CD4-positive, CD25-positive, alpha-beta regulatory T cell (primary cell): ENCODE results near the gene TMCC1. TPM values are rescaled to one million over a fixed set of nuclear protein-coding genes. Genes with fewer than 3 reads are reported as not detected.
A peak's percentile ranks its signal among the peaks of the same experiment; 100 is the strongest.

ENCODE experiments used
- ATAC-seq, 2 donors: fragments of 150-1000 bp; cut with Tn5 transposase; one replicate each; pipeline ENCODE4 v1.10.0; 2021; ENCODE audit warnings: low read depth in 2 of 2, moderate number of reproducible peaks in 2 of 2, moderate library complexity in 1 of 2
- DNase-seq, 3 donors: peaks; one replicate each; pipeline versions ENCODE4 v3.0.0 to v3.0.0-alpha.2; 2012 to 2022; ENCODE audit warnings: mixed read lengths in 1 of 3
- H3K27ac ChIP-seq: one replicate; pipeline ENCODE4 v1.7.0; 2013; ENCODE audit warnings: mild to moderate bottlenecking, low read length; ENCODE audit not compliant: insufficient read depth, poor library complexity, severe bottlenecking
- H3K27me3 ChIP-seq: one replicate; pipeline ENCODE4 v1.7.0; 2013; ENCODE audit warnings: low read length; ENCODE audit not compliant: control insufficient read depth, insufficient read depth
- H3K36me3 ChIP-seq: one replicate; pipeline ENCODE4 v1.7.0; 2013; ENCODE audit warnings: mild to moderate bottlenecking, low read length, moderate library complexity; ENCODE audit not compliant: control insufficient read depth, insufficient read depth
- H3K4me1 ChIP-seq: 2 replicates; pipeline ENCODE4 v1.7.0; 2013; ENCODE audit warnings: mild to moderate bottlenecking, low read length; ENCODE audit not compliant: insufficient read depth, control insufficient read depth, poor library complexity, severe bottlenecking
- H3K4me3 ChIP-seq: one replicate; pipeline ENCODE4 v1.7.0; 2013; ENCODE audit warnings: low read depth, mild to moderate bottlenecking, low read length, moderate library complexity
- H3K9me3 ChIP-seq, 2 experiments: 1 replicate in 1 of 2; 2 replicates in 1 of 2; pipeline ENCODE4 v1.7.0; 2013; ENCODE audit warnings: low read length in 2 of 2, mild to moderate bottlenecking in 1 of 2, moderate library complexity in 1 of 2; ENCODE audit not compliant: control insufficient read depth in 2 of 2
- H3K27ac Mint-ChIP-seq, 3 donors: one replicate each; pipeline ENCODE4 v1.8.0; 2020 to 2022; ENCODE audit warnings: mild to moderate bottlenecking in 3 of 3, mixed read lengths in 3 of 3, moderate library complexity in 2 of 3
- H3K27me3 Mint-ChIP-seq: one replicate; pipeline ENCODE4 v1.8.0; 2022; ENCODE audit warnings: mild to moderate bottlenecking, mixed read lengths
- H3K36me3 Mint-ChIP-seq: one replicate; pipeline ENCODE4 v1.8.0; 2020; ENCODE audit warnings: mixed read lengths
- H3K4me1 Mint-ChIP-seq, 4 donors: one replicate each; pipeline ENCODE4 v1.8.0; 2020 to 2022; ENCODE audit warnings: mixed read lengths in 4 of 4, mild to moderate bottlenecking in 1 of 4
- H3K4me3 Mint-ChIP-seq, 4 donors: one replicate each; pipeline ENCODE4 v1.8.0; 2020 to 2022; ENCODE audit warnings: mild to moderate bottlenecking in 4 of 4, mixed read lengths in 4 of 4, moderate library complexity in 3 of 4
- H3K9me3 Mint-ChIP-seq, 7 donors: one replicate each; pipeline ENCODE4 v1.8.0; 2020 to 2022; ENCODE audit warnings: mixed read lengths in 7 of 7, mild to moderate bottlenecking in 3 of 7, moderate library complexity in 2 of 7
- polyA plus RNA-seq, 4 donors: library from polyadenylated mRNA; unstranded; fragments of 300-500 nt; fragmentation: Illumina TruSeq; gene quantifications; one replicate each; pipeline ENCODE4 v1.2.3, GENCODE V29; 2021
- total RNA-seq: library from RNA; stranded (reverse); gene quantifications from one replicate; pipeline ENCODE4 v1.2.3, GENCODE V29; 2022

TMCC1 gene
- total and polyA plus RNA-seq, 5 donors from 2014 or later = 5.2 to 29.2 (median 6.2) TPM

- H3K27me3 ChIP-seq = peaks cover 10% of the 10 kb centered on the region
- ATAC-seq (no peak), DNase-seq (no peak)
- H3K36me3 ChIP-seq = no peaks in the 10 kb centered on the region
- Mint-ChIP-seq H3K27ac (no peak overlapping the region), H3K4me1 (peaks cover 0 to 21% (median 5%) of the 10 kb centered on the region in 4 donors), H3K4me3 (peak overlapping the region in 2 of 4 donors; percentile 23 to 38), H3K36me3 (no peaks in the 10 kb centered on the region), H3K27me3 (peaks cover 51% of the 10 kb centered on the region), H3K9me3 (no peaks in the 10 kb centered on the region)
- H3K4me1 ChIP-seq = peaks cover 16% of the 10 kb centered on the region
- no peak overlapping the region for H3K27ac ChIP-seq
- no peak overlapping the region for H3K4me3 ChIP-seq
- H3K9me3 ChIP-seq = no peaks in the 10 kb centered on the region
These were observed 290.6 kb downstream of the TMCC1 start for GRCh38 chr3:129602730-129603560.

- no peaks in the 10 kb centered on the region for H3K9me3 ChIP-seq
- no peak overlapping the region for H3K4me3 Mint-ChIP-seq
- H3K4me3 ChIP-seq = no peak overlapping the region
- peaks cover 0 to 20% (median 4%) of the 10 kb centered on the region in 4 donors for H3K4me1 Mint-ChIP-seq
- H3K36me3 ChIP-seq = no peaks in the 10 kb centered on the region
- H3K27ac ChIP-seq = no peak overlapping the region
- H3K9me3 Mint-ChIP-seq = no peaks in the 10 kb centered on the region
- no peak for DNase-seq
- H3K27ac Mint-ChIP-seq = no peak overlapping the region
- peaks cover 10% of the 10 kb centered on the region for H3K27me3 ChIP-seq
- H3K36me3 Mint-ChIP-seq = no peaks in the 10 kb centered on the region
- peaks cover 14% of the 10 kb centered on the region for H3K4me1 ChIP-seq
- H3K27me3 Mint-ChIP-seq = peaks cover 45% of the 10 kb centered on the region
- ATAC-seq = no peak
These were observed 291.2 kb downstream of the TMCC1 start for GRCh38 chr3:129602309-129602708.

GRCh38 chr3:129601713-129602112 is 291.8 kb downstream of the TMCC1 start:
- no peak for DNase-seq
- H3K4me1 Mint-ChIP-seq = peaks cover 0 to 15% (median 2%) of the 10 kb centered on the region in 4 donors
- Histone ChIP-seq H3K27me3 (peaks cover 10% of the 10 kb centered on the region), H3K4me3 (no peak overlapping the region), H3K9me3 (no peaks in the 10 kb centered on the region), H3K36me3 (no peaks in the 10 kb centered on the region), H3K4me1 (peaks cover 9% of the 10 kb centered on the region), H3K27ac (no peak overlapping the region)
- no peaks in the 10 kb centered on the region for H3K9me3 Mint-ChIP-seq
- no peak overlapping the region for H3K4me3 Mint-ChIP-seq
- no peak for ATAC-seq
- no peaks in the 10 kb centered on the region for H3K36me3 Mint-ChIP-seq
- H3K27me3 Mint-ChIP-seq = peaks cover 40% of the 10 kb centered on the region
- peak overlapping the region in 1 of 3 donors; percentile 34 for H3K27ac Mint-ChIP-seq

- Mint-ChIP-seq H3K9me3 (no peaks in the 10 kb centered on the region), H3K4me3 (no peak overlapping the region), H3K27ac (no peak overlapping the region), H3K4me1 (peaks cover 0 to 12% (median under 1%) of the 10 kb centered on the region in 4 donors), H3K27me3 (peaks cover 34% of the 10 kb centered on the region), H3K36me3 (no peaks in the 10 kb centered on the region)
- Histone ChIP-seq H3K27me3 (peaks cover 10% of the 10 kb centered on the region), H3K9me3 (no peaks in the 10 kb centered on the region), H3K27ac (no peak overlapping the region), H3K36me3 (no peaks in the 10 kb centered on the region), H3K4me3 (no peak overlapping the region), H3K4me1 (peaks cover 1% of the 10 kb centered on the region)
- DNase-seq = no peak
- ATAC-seq = no peak
These were observed 293.2 kb downstream of the TMCC1 start for GRCh38 chr3:129600348-129600747.

- H3K4me3 ChIP-seq = no peak overlapping the region
- Mint-ChIP-seq H3K27ac (no peak overlapping the region), H3K9me3 (no peaks in the 10 kb centered on the region), H3K4me1 (peaks cover 0 to 9% (median under 1%) of the 10 kb centered on the region in 4 donors), H3K36me3 (no peaks in the 10 kb centered on the region), H3K4me3 (no peak overlapping the region), H3K27me3 (peaks cover 35% of the 10 kb centered on the region)
- no peaks in the 10 kb centered on the region for H3K9me3 ChIP-seq
- no peaks in the 10 kb centered on the region for H3K4me1 ChIP-seq
- H3K27me3 ChIP-seq = peaks cover 7% of the 10 kb centered on the region
- peak; percentile 17 to 28 for ATAC-seq
- no peak for DNase-seq
- H3K27ac ChIP-seq = no peak overlapping the region
- no peaks in the 10 kb centered on the region for H3K36me3 ChIP-seq
These were observed 293.9 kb downstream of the TMCC1 start for GRCh38 chr3:129599607-129600006.

- Mint-ChIP-seq H3K27me3 (peaks cover 30% of the 10 kb centered on the region), H3K27ac (no peak overlapping the region), H3K4me1 (peaks cover under 1 to 13% (median 4%) of the 10 kb centered on the region in 4 donors), H3K4me3 (no peak overlapping the region), H3K9me3 (no peaks in the 10 kb centered on the region), H3K36me3 (no peaks in the 10 kb centered on the region)
- peaks cover 4% of the 10 kb centered on the region for H3K4me1 ChIP-seq
- no peaks in the 10 kb centered on the region for H3K36me3 ChIP-seq
- no peak overlapping the region for H3K27ac ChIP-seq
- no peak overlapping the region for H3K4me3 ChIP-seq
- H3K27me3 ChIP-seq = peaks cover 3% of the 10 kb centered on the region
- DNase-seq (no peak), ATAC-seq (no peak)
- no peaks in the 10 kb centered on the region for H3K9me3 ChIP-seq
These were observed 294.4 kb downstream of the TMCC1 start for GRCh38 chr3:129599073-129599472.

- Histone ChIP-seq H3K4me1 (peaks cover 9% of the 10 kb centered on the region), H3K27ac (no peak overlapping the region), H3K9me3 (no peaks in the 10 kb centered on the region), H3K36me3 (no peaks in the 10 kb centered on the region), H3K4me3 (no peak overlapping the region), H3K27me3 (no peaks in the 10 kb centered on the region)
- Mint-ChIP-seq H3K4me1 (peaks cover 4 to 18% (median 9%) of the 10 kb centered on the region in 4 donors), H3K27ac (no peak overlapping the region), H3K36me3 (no peaks in the 10 kb centered on the region), H3K27me3 (peaks cover 31% of the 10 kb centered on the region), H3K9me3 (no peaks in the 10 kb centered on the region), H3K4me3 (peak overlapping the region in 1 of 4 donors; percentile 68)
- DNase-seq = no peak
- ATAC-seq = no peak
These were observed 295.0 kb downstream of the TMCC1 start for GRCh38 chr3:129598484-129598883.

GRCh38 chr3:129598000-129598381 is 295.5 kb downstream of the TMCC1 start:
- H3K9me3 Mint-ChIP-seq = no peaks in the 10 kb centered on the region
- Histone ChIP-seq H3K36me3 (no peaks in the 10 kb centered on the region), H3K27ac (no peak overlapping the region), H3K9me3 (no peaks in the 10 kb centered on the region), H3K4me3 (no peak overlapping the region), H3K27me3 (no peaks in the 10 kb centered on the region), H3K4me1 (peaks cover 10% of the 10 kb centered on the region)
- no peaks in the 10 kb centered on the region for H3K36me3 Mint-ChIP-seq
- DNase-seq (no peak), ATAC-seq (no peak)
- peaks cover 4 to 22% (median 12%) of the 10 kb centered on the region in 4 donors for H3K4me1 Mint-ChIP-seq
- H3K27ac Mint-ChIP-seq = no peak overlapping the region
- H3K4me3 Mint-ChIP-seq = no peak overlapping the region
- H3K27me3 Mint-ChIP-seq = peaks cover 36% of the 10 kb centered on the region
